ENCODE results near the gene NME2. TPM values are rescaled to one million over a fixed set of nuclear protein-coding genes. Genes with fewer than 3 reads are reported as not detected.

The NME2 gene
- total and polyA plus RNA-seq, 10 of the 15 experiments (the other 5 are each of a cell fraction or from before 2014, with no cell fraction given), result 497 to 1,030 (median 786) TPM

DNA sequence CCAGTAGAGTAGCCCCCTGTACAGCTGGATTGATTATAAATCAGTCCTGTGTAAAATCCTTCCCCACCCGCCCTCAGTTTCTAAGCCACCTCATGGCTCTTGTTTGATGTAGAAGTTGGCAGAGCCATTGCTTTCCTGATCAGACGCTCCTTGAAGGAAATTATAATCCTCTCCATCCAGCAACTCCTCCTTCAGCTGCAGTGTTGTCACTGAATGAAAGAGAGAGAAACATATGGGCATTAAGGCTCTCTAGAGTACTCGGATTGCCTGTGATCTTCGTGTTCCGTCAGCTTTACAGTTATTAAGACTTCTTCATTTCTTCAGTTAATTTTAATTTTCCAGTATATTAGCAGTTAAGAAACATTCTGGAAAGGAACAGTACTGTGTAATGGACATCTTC lies 14.3 kb downstream of the NME2 start:
- in situ Hi-C loops (cut with MboI), result loop anchor here (10.0 kb wide), 1 partner anchor 354 kb away; no protein-coding TSS in a partner anchor
- H3K27me3 ChIP-seq (replicated peaks in 1 of 2; ENCODE audit: control insufficient read depth in 2 of 2, insufficient read depth in 2 of 2, low read length in 1 of 2), result no peaks in the 10 kb centered on the region
- peaks cover 0 to 7% of the 10 kb centered on the region in 2 experiments; a peak in 3 of 4 replicates for H3K36me3 ChIP-seq (ENCODE audit: control insufficient read depth in 2 of 2, insufficient read depth in 2 of 2, low read length in 1 of 2)
- SMC1A ChIA-PET (ENCODE audit: uncharacterized antibody, unreplicated experiment), result interaction anchor here (1.5 kb wide), 1 partner anchor 173 kb away, joined by 3 read pairs; no protein-coding TSS in a partner anchor
- 98% methylated on average over 5 of the region's 5 CpGs for WGBS (ENCODE audit: insufficient coverage, insufficient replicate concordance, low lambda C conversion rate, missing lambda C conversion rate)
- H3K4me2 ChIP-seq (ENCODE audit: control insufficient read depth, insufficient read depth), result no peak overlapping the region
- no peaks in the 10 kb centered on the region for H3K4me1 ChIP-seq (ENCODE audit: control insufficient read depth, insufficient read depth, low read length)
- no peak overlapping the region for H3K4me3 ChIP-seq
- no TSS peak for BruUV-seq (replicated peaks)
- no peak overlapping the region for H2AFZ ChIP-seq (ENCODE audit: control insufficient read depth, low read depth, low read length)
- FAIRE-seq, result no peak
- no peaks in the 10 kb centered on the region for H3K9me3 ChIP-seq (replicated peaks; ENCODE audit: control insufficient read depth, insufficient read depth, low read length)
- no peak for ATAC-seq
- RAD21 ChIA-PET (ENCODE audit: unreplicated experiment), result interaction anchor here (0.7 kb wide), 1 partner anchor 131 kb away, joined by 4 read pairs; no protein-coding TSS in a partner anchor
- intact Hi-C loops (cut with micrococcal nuclease; ENCODE audit: unreplicated experiment), result no loop called here
- CTCF ChIA-PET, result no interaction called here
- no peak overlapping the region for H3K9ac ChIP-seq (ENCODE audit: control insufficient read depth, insufficient read depth, low read length)
- no peaks in the 10 kb centered on the region for H4K20me1 ChIP-seq (ENCODE audit: control insufficient read depth, insufficient read depth)
- no peak overlapping the region for H3K27ac ChIP-seq (ENCODE audit: control insufficient read depth, insufficient read depth)
- POLR2A ChIA-PET, result interaction anchor here (0.6 kb wide), 1 partner anchor 1008 kb away, joined by 3 read pairs; no protein-coding TSS in a partner anchor
- no peak for DNase-seq (ENCODE audit: low read depth, low spot score)
- no peaks in the 10 kb centered on the region for H3K79me2 ChIP-seq (ENCODE audit: control insufficient read depth, insufficient read depth, low read length)
- TF ChIP-seq EED (IDR thresholded peaks at IDR 0.05; ENCODE audit: low read depth), result no peak
- no peak for TF ChIP-seq CEBPB (IDR thresholded peaks at IDR 0.05; ENCODE audit: borderline replicate concordance in 1 of 2, low read depth in 2 of 2, low read length in 2 of 2)
- TF ChIP-seq RB1 (IDR thresholded peaks at IDR 0.05; ENCODE audit: borderline replicate concordance), result no peak
- TF ChIP-seq CBX5 (IDR thresholded peaks at IDR 0.05; ENCODE audit: low read depth), result no peak
- TF ChIP-seq BRCA1 (IDR thresholded peaks at IDR 0.05; ENCODE audit: low read depth, low read length), result no peak
- no peak for TF ChIP-seq ZBTB33 (IDR thresholded peaks at IDR 0.05)
- TF ChIP-seq, protein P1, sequence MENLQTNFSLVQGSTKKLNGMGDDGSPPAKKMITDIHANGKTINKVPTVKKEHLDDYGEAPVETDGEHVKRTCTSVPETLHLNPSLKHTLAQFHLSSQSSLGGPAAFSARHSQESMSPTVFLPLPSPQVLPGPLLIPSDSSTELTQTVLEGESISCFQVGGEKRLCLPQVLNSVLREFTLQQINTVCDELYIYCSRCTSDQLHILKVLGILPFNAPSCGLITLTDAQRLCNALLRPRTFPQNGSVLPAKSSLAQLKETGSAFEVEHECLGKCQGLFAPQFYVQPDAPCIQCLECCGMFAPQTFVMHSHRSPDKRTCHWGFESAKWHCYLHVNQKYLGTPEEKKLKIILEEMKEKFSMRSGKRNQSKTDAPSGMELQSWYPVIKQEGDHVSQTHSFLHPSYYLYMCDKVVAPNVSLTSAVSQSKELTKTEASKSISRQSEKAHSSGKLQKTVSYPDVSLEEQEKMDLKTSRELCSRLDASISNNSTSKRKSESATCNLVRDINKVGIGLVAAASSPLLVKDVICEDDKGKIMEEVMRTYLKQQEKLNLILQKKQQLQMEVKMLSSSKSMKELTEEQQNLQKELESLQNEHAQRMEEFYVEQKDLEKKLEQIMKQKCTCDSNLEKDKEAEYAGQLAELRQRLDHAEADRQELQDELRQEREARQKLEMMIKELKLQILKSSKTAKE (IDR thresholded peaks at IDR 0.05; ENCODE audit: low read depth, poor library complexity, severe bottlenecking), result no peak
- TF ChIP-seq, protein P2, sequence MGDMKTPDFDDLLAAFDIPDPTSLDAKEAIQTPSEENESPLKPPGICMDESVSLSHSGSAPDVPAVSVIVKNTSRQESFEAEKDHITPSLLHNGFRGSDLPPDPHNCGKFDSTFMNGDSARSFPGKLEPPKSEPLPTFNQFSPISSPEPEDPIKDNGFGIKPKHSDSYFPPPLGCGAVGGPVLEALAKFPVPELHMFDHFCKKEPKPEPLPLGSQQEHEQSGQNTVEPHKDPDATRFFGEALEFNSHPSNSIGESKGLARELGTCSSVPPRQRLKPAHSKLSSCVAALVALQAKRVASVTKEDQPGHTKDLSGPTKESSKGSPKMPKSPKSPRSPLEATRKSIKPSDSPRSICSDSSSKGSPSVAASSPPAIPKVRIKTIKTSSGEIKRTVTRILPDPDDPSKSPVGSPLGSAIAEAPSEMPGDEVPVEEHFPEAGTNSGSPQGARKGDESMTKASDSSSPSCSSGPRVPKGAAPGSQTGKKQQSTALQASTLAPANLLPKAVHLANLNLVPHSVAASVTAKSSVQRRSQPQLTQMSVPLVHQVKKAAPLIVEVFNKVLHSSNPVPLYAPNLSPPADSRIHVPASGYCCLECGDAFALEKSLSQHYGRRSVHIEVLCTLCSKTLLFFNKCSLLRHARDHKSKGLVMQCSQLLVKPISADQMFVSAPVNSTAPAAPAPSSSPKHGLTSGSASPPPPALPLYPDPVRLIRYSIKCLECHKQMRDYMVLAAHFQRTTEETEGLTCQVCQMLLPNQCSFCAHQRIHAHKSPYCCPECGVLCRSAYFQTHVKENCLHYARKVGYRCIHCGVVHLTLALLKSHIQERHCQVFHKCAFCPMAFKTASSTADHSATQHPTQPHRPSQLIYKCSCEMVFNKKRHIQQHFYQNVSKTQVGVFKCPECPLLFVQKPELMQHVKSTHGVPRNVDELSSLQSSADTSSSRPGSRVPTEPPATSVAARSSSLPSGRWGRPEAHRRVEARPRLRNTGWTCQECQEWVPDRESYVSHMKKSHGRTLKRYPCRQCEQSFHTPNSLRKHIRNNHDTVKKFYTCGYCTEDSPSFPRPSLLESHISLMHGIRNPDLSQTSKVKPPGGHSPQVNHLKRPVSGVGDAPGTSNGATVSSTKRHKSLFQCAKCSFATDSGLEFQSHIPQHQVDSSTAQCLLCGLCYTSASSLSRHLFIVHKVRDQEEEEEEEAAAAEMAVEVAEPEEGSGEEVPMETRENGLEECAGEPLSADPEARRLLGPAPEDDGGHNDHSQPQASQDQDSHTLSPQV (IDR thresholded peaks at IDR 0.05), result no peak
- TF ChIP-seq KLF5 (IDR thresholded peaks at IDR 0.05; ENCODE audit: partially characterized antibody), result no peak
- no peak for TF ChIP-seq ZNF24 (IDR thresholded peaks at IDR 0.05)
- TF ChIP-seq MTA3 (IDR thresholded peaks at IDR 0.05; ENCODE audit: borderline replicate concordance, low read length), result no peak
- no peak for TF ChIP-seq ZZZ3 (IDR thresholded peaks at IDR 0.05; ENCODE audit: control insufficient read depth, insufficient read length, low read depth)
- no peak for TF ChIP-seq TCF7 (IDR thresholded peaks at IDR 0.05; ENCODE audit: borderline replicate concordance)
- no peak for TF ChIP-seq WRNIP1 (IDR thresholded peaks at IDR 0.05; ENCODE audit: borderline replicate concordance, low read depth, low read length)

Measured in GM12878 (cell line).